Lower lobe of right lung (tissue), 2 donors: Measurements from ENCODE around the gene FMNL3. TPM values are rescaled to one million over a fixed set of nuclear protein-coding genes. Genes with fewer than 3 reads are reported as not detected.

Source experiments
- ATAC-seq, 2 donors: fragments of 200-7000 bp; cut with Tn5 transposase; one replicate each; pipeline ENCODE4 v1.9.1; 2020 to 2022; ENCODE audit warnings: mild to moderate bottlenecking in 2 of 2, moderate library complexity in 2 of 2
- DNase-seq: peaks from one replicate; pipeline ENCODE4 v3.0.0-alpha.2; 2020
- H3K27ac ChIP-seq: fragments of 200-600 bp; one replicate; pipeline ENCODE4 v1.8.0; 2022
- H3K27me3 ChIP-seq: fragments of 200-600 bp; one replicate; pipeline ENCODE4 v1.8.0; 2022; ENCODE audit warnings: low read depth
- H3K36me3 ChIP-seq: fragments of 200-600 bp; one replicate; pipeline ENCODE4 v1.8.0; 2022; ENCODE audit warnings: mild to moderate bottlenecking
- H3K4me1 ChIP-seq: fragments of 200-600 bp; one replicate; pipeline ENCODE4 v1.8.0; 2022
- H3K4me3 ChIP-seq: fragments of 200-600 bp; one replicate; pipeline ENCODE4 v1.8.0; 2022; ENCODE audit warnings: mild to moderate bottlenecking
- H3K9me3 ChIP-seq: fragments of 200-600 bp; one replicate; pipeline ENCODE4 v1.8.0; 2022
- CTCF ChIP-seq: fragments of 200-600 bp; IDR thresholded peaks from one replicate; pipeline ENCODE4 v1.8.0; 2022; ENCODE audit warnings: antibody characterized with exemption, mild to moderate bottlenecking
- intact Hi-C: fragments of 100-400 bp; cut with DNase I; formaldehyde crosslinking; loops from one replicate; pipeline ENCODE4 v1.11.0; 2022
- total RNA-seq: library from RNA; stranded (reverse); fragmentation: NEBNext Ultra II Directional; extraction: Animal tissue kit (Norgen Biotek cat#: 25700); gene quantifications from one replicate; pipeline ENCODE4 v1.2.1, GENCODE V29; 2021
- donor health status: DM: no; HTN: yes; CAD: no; lungs with severe emphysema.

The FMNL3 gene
- total RNA-seq, 1 donor from 2014 or later = 36.1 TPM

DNA sequence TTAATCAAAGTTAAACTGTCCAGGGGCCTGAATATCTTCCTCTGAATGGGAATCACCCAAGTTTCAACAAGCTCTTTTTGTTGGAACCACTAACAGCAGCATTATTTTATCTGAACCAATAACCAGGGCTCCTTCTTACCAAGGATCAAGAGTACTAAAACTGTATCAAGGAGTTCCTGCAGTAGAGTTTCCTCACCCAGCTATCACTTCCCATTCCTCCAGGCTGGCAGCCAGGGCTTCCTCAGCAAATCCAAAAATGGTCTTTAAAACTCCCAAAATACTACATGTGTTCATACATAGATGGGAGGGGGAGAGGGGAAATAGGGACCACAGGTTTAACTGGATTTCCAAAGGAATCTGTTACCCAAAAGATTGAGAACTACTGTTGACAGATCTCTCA, 10.5 kb downstream of the FMNL3 start:
- H3K27ac ChIP-seq = no peak overlapping the region
- intact Hi-C loops = no loop called here
- no peak for TF ChIP-seq CTCF

GRCh38 chr12:49693931-49694444, 13.2 kb downstream of the FMNL3 start:
- intact Hi-C loops = no loop called here
- Histone ChIP-seq H3K27me3 (no peaks in the 10 kb centered on the region), H3K4me1 (peaks cover 61% of the 10 kb centered on the region), H3K36me3 (no peaks in the 10 kb centered on the region), H3K4me3 (no peak overlapping the region), H3K9me3 (no peaks in the 10 kb centered on the region), H3K27ac (no peak overlapping the region)
- no peak for ATAC-seq
- TF ChIP-seq CTCF = no peak
- DNase-seq = no peak

More for the DNA sequence above, 10.5 kb downstream of the FMNL3 start:
- Histone ChIP-seq H3K36me3 (no peaks in the 10 kb centered on the region), H3K4me3 (no peak overlapping the region), H3K27me3 (no peaks in the 10 kb centered on the region), H3K4me1 (peaks cover 48% of the 10 kb centered on the region), H3K9me3 (no peaks in the 10 kb centered on the region)
- DNase-seq (no peak), ATAC-seq (no peak)

DNA sequence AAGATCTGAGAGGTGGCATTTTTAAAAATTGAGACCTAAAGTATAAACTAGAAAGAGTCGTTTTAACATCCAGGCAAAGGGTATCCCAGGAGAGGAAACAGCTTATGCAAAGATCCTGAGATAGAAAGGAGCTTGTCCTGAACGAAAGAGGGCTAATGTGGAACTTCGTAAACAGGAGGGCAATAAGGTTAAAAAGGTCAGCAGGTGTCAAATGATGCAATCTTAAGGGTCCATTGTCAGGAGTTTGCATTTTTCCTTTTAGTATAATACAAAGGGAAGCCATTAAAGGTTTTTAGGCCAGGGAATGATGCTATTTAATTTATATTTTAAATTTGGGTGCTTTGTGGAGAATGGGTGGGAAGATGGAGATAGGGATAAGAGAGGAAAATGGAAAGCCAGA, 14.4 kb downstream of the FMNL3 start:
- no peak overlapping the region for H3K4me3 ChIP-seq
- H3K9me3 ChIP-seq = no peaks in the 10 kb centered on the region
- H3K27me3 ChIP-seq = no peaks in the 10 kb centered on the region
- intact Hi-C loops = no loop called here
- H3K27ac ChIP-seq = no peak overlapping the region
- H3K36me3 ChIP-seq = no peaks in the 10 kb centered on the region
- peaks cover 51% of the 10 kb centered on the region for H3K4me1 ChIP-seq
- DNase-seq (no peak), ATAC-seq (no peak)
- no peak for TF ChIP-seq CTCF

DNA sequence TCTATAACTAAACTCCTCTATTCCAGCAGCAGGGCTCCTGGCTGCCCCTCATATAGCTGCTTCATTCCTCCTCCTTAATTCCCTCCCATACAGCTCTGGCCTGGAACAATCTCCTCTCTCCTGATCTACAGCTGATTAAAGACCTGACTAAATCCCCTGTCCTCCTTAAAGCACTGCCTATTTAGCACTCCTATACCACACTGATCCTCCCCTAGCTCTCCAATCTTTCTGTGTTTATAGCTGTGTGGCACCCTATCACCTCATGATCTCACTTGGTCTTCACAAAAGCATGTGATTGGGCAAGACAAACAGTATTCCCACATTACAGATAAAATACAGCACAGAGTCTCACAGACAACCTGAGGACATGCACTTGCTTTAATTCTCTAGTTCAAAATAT, 17.4 kb downstream of the FMNL3 start:
- intact Hi-C loops = no loop called here

DNA sequence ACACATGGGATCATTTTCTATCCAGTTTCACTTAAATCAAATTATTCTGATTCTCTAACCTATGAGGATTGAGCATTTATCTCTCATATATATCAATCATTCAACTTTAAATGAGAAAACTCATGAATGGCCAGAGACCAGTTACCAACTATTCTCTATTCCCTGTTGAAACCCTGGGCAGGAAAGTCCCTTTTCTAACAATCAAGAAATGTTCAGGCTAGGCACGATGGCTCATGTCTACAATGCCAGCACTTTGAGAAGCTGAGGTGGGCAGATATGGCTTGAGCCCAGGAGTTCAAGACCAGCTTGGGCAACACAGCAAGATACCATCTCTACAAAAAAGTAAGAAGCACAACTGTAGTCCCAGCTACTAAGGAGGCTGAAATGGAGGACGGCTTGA, 18.0 kb downstream of the FMNL3 start:
- Histone ChIP-seq H3K4me3 (no peak overlapping the region), H3K27me3 (no peaks in the 10 kb centered on the region), H3K27ac (no peak overlapping the region), H3K4me1 (peaks cover 39% of the 10 kb centered on the region), H3K36me3 (no peaks in the 10 kb centered on the region), H3K9me3 (no peaks in the 10 kb centered on the region)
- DNase-seq (no peak), ATAC-seq (no peak)
- intact Hi-C loops = no loop called here
- TF ChIP-seq CTCF = no peak

More for the DNA sequence above, 17.4 kb downstream of the FMNL3 start:
- Histone ChIP-seq H3K27ac (no peak overlapping the region), H3K4me3 (no peak overlapping the region), H3K27me3 (no peaks in the 10 kb centered on the region), H3K9me3 (no peaks in the 10 kb centered on the region), H3K4me1 (peaks cover 36% of the 10 kb centered on the region), H3K36me3 (no peaks in the 10 kb centered on the region)
- ATAC-seq (peak in 1 of 2 donors; percentile 23), DNase-seq (no peak)
- no peak for TF ChIP-seq CTCF

- Histone ChIP-seq H3K4me3 (no peak overlapping the region), H3K4me1 (peaks cover 45% of the 10 kb centered on the region), H3K36me3 (no peaks in the 10 kb centered on the region), H3K27me3 (no peaks in the 10 kb centered on the region), H3K27ac (no peak overlapping the region), H3K9me3 (no peaks in the 10 kb centered on the region)
- TF ChIP-seq CTCF = no peak
- intact Hi-C loops = no loop called here
- DNase-seq (no peak), ATAC-seq (no peak)
Measured at GRCh38 chr12:49687941-49688340, 19.3 kb downstream of the FMNL3 start.
